ENCODE measurements around the gene TOX3. TPM values are rescaled to one million over a fixed set of nuclear protein-coding genes. Genes with fewer than 3 reads are reported as not detected.

The TOX3 gene
- total RNA-seq, 1 donor from 2014 or later, result 84.8 TPM

DNA sequence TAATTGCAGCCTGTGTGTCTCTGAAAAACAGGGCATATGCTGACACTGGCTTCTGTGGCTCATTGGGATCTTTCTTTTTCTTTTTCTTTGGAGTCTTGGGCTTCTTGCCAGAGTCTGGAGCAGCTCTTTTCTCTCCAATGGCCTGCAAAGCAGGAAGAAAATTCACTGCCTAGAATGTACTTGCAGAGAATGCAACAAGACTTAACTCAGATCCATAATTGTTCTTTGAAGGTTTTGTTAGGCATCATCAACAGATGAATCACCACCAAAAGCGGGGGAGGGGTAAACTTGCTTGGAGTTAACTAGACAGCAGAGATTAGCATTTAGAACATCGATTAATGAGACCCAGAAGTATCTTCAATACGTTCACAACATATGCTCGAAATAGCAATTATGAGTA, 100.9 kb downstream of the TOX3 start:
- H3K27ac Mint-ChIP-seq, result no peak overlapping the region

GRCh38 chr16:52441886-52442285, 105.1 kb downstream of the TOX3 start:
- Mint-ChIP-seq H3K36me3 (ENCODE audit: insufficient read depth) (peaks cover 52% of the 10 kb centered on the region), H3K27me3 (no peaks in the 10 kb centered on the region), H3K4me1 (ENCODE audit: low read depth) (peaks cover 5% of the 10 kb centered on the region), H3K9me3 (ENCODE audit: low read depth) (no peaks in the 10 kb centered on the region), H3K27ac (no peak overlapping the region), H3K4me3 (ENCODE audit: low read depth) (no peak overlapping the region)
- TF ChIP-seq, protein P1, sequence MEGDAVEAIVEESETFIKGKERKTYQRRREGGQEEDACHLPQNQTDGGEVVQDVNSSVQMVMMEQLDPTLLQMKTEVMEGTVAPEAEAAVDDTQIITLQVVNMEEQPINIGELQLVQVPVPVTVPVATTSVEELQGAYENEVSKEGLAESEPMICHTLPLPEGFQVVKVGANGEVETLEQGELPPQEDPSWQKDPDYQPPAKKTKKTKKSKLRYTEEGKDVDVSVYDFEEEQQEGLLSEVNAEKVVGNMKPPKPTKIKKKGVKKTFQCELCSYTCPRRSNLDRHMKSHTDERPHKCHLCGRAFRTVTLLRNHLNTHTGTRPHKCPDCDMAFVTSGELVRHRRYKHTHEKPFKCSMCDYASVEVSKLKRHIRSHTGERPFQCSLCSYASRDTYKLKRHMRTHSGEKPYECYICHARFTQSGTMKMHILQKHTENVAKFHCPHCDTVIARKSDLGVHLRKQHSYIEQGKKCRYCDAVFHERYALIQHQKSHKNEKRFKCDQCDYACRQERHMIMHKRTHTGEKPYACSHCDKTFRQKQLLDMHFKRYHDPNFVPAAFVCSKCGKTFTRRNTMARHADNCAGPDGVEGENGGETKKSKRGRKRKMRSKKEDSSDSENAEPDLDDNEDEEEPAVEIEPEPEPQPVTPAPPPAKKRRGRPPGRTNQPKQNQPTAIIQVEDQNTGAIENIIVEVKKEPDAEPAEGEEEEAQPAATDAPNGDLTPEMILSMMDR (IDR thresholded peaks at IDR 0.05; ENCODE audit: unreplicated experiment), result no peak
- DNase-seq (ENCODE audit: low spot score, unreplicated experiment), result no peak

More for the DNA sequence above, 100.9 kb downstream of the TOX3 start:
- DNase-seq (ENCODE audit: low spot score, unreplicated experiment), result no peak
- TF ChIP-seq, protein P1 (IDR thresholded peaks at IDR 0.05; ENCODE audit: unreplicated experiment), result no peak
- Mint-ChIP-seq H3K4me3 (ENCODE audit: low read depth) (no peak overlapping the region), H3K4me1 (ENCODE audit: low read depth) (peaks cover 9% of the 10 kb centered on the region), H3K36me3 (ENCODE audit: insufficient read depth) (peaks cover 53% of the 10 kb centered on the region), H3K9me3 (ENCODE audit: low read depth) (no peaks in the 10 kb centered on the region), H3K27me3 (no peaks in the 10 kb centered on the region)

DNA sequence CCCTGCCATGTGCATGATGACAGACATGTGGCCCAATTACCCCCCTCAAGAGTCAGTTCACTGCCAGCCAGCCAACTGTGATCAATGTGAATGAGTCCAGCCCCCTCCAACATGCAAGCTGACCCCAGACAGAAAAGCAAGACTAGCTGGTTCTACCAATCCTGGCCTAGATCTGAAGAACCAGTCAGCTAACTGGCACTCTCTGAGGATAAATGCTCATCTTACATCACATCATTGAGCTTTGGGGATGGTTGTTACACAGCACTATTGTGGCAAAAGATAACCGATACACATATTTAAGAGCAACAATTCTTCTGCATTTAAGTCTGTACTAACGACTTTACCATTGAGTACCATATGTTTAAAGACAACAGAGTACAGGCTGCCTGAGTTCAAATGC, 106.7 kb downstream of the TOX3 start:
- Mint-ChIP-seq H3K9me3 (ENCODE audit: low read depth) (no peaks in the 10 kb centered on the region), H3K27ac (peak overlapping the region; percentile 76), H3K27me3 (no peaks in the 10 kb centered on the region), H3K4me1 (ENCODE audit: low read depth) (peaks cover 4% of the 10 kb centered on the region), H3K4me3 (ENCODE audit: low read depth) (no peak overlapping the region), H3K36me3 (ENCODE audit: insufficient read depth) (peaks cover 45% of the 10 kb centered on the region)
- DNase-seq (ENCODE audit: low spot score, unreplicated experiment), result no peak
- TF ChIP-seq, protein P1 (IDR thresholded peaks at IDR 0.05; ENCODE audit: unreplicated experiment), result no peak

GRCh38 chr16:52439750-52440149, 107.2 kb downstream of the TOX3 start:
- H3K4me1 Mint-ChIP-seq (ENCODE audit: low read depth), result peaks cover 7% of the 10 kb centered on the region
- no peaks in the 10 kb centered on the region for H3K9me3 Mint-ChIP-seq (ENCODE audit: low read depth)
- H3K27me3 Mint-ChIP-seq, result no peaks in the 10 kb centered on the region
- DNase-seq (ENCODE audit: low spot score, unreplicated experiment), result no peak
- H3K4me3 Mint-ChIP-seq (ENCODE audit: low read depth), result no peak overlapping the region
- H3K27ac Mint-ChIP-seq, result no peak overlapping the region
- TF ChIP-seq, protein P1 (IDR thresholded peaks at IDR 0.05; ENCODE audit: unreplicated experiment), result no peak
- H3K36me3 Mint-ChIP-seq (ENCODE audit: insufficient read depth), result peaks cover 40% of the 10 kb centered on the region

GRCh38 chr16:52439171-52439701, 107.7 kb downstream of the TOX3 start:
- Mint-ChIP-seq H3K36me3 (ENCODE audit: insufficient read depth) (peaks cover 40% of the 10 kb centered on the region), H3K27me3 (no peaks in the 10 kb centered on the region), H3K9me3 (ENCODE audit: low read depth) (no peaks in the 10 kb centered on the region), H3K4me3 (ENCODE audit: low read depth) (no peak overlapping the region), H3K27ac (no peak overlapping the region), H3K4me1 (ENCODE audit: low read depth) (peaks cover 7% of the 10 kb centered on the region)
- DNase-seq (ENCODE audit: low spot score, unreplicated experiment), result no peak
- TF ChIP-seq, protein P1 (IDR thresholded peaks at IDR 0.05; ENCODE audit: unreplicated experiment), result no peak
